K562 (cell line): ENCODE results near the gene ERN1. TPM values are rescaled to one million over a fixed set of nuclear protein-coding genes. Genes with fewer than 3 reads are reported as not detected.

ENCODE experiments used
- ARHGAP35 ChIP-seq: fragments of 450-650 bp; IDR thresholded peaks from 2 replicates; pipeline ENCODE4 v1.6.1; 2018; ENCODE audit not compliant: partially characterized antibody
- BHLHE40 ChIP-seq: IDR thresholded peaks from 2 replicates; pipeline ENCODE4 v1.6.1; 2011; ENCODE audit warnings: low read length, improper control_type of control experiment
- ERF ChIP-seq: fragments of 450-650 bp; formaldehyde crosslinking; IDR thresholded peaks from 2 replicates; pipeline ENCODE4 v1.4.0; 2020; ENCODE audit warnings: mild to moderate bottlenecking, mixed read lengths
- ESRRA ChIP-seq: fragments of 450-650 bp; IDR thresholded peaks from 2 replicates; pipeline ENCODE4 v1.6.1; 2014; ENCODE audit warnings: low read depth, mild to moderate bottlenecking, moderate library complexity, borderline replicate concordance
- FOXA3 ChIP-seq, 2 experiments: fragments of 450-650 bp in 1 of 2; sonication (generic) in 1 of 2; formaldehyde crosslinking; IDR thresholded peaks in 1 of 2; conservative IDR thresholded peaks in 1 of 2; 2 replicates each; pipeline versions ENCODE4 v1.4.0 to v1.8.0; 2020 to 2022; ENCODE audit warnings: mild to moderate bottlenecking in 2 of 2, missing genetic modification reagents in 1 of 2
- FOXM1 ChIP-seq, 2 experiments: fragments of 450-650 bp in 1 of 2; sonication (generic) in 1 of 2; formaldehyde crosslinking in 1 of 2; IDR thresholded peaks; 2 replicates each; pipeline versions ENCODE4 v1.6.1 to v1.9.0; 2017 to 2022; ENCODE audit warnings: low read depth in 2 of 2, mild to moderate bottlenecking in 2 of 2, missing genetic modification reagents in 1 of 2, moderate library complexity in 1 of 2
- ILF3 ChIP-seq: fragments of 450-650 bp; IDR thresholded peaks from 2 replicates; pipeline ENCODE4 v1.6.1; 2018; ENCODE audit warnings: antibody characterized with exemption, mild to moderate bottlenecking, moderate library complexity, borderline replicate concordance
- ILK ChIP-seq: fragments of 450-650 bp; IDR thresholded peaks from 2 replicates; pipeline ENCODE4 v1.6.1; 2016; ENCODE audit warnings: missing genetic modification characterization, low read depth, mild to moderate bottlenecking, missing compliant biosample characterization, moderate library complexity, borderline replicate concordance
- MAFG ChIP-seq: fragments of 450-650 bp; conservative IDR thresholded peaks from 2 replicates; pipeline ENCODE4 v1.6.1; 2016; ENCODE audit warnings: missing genetic modification characterization, missing compliant biosample characterization
- NCOA6 ChIP-seq: fragments of 450-650 bp; IDR thresholded peaks from 2 replicates; pipeline ENCODE4 v1.6.1; 2017; ENCODE audit warnings: mild to moderate bottlenecking
- NFRKB ChIP-seq: fragments of 450-650 bp; IDR thresholded peaks from 2 replicates; pipeline ENCODE4 v1.6.1; 2016; ENCODE audit warnings: low read depth
- OTX1 ChIP-seq: fragments of 450-650 bp; formaldehyde crosslinking; IDR thresholded peaks from 2 replicates; pipeline ENCODE4 v1.4.0; 2022; ENCODE audit warnings: mild to moderate bottlenecking
- PHF8 ChIP-seq: fragments of 200-600 bp; sonication (generic); IDR thresholded peaks from 2 replicates; pipeline ENCODE4 v1.6.1; 2012; ENCODE audit warnings: mixed run types, mild to moderate bottlenecking, inconsistent platforms, low read length, moderate library complexity, borderline replicate concordance
- POLR2B ChIP-seq: fragments of 450-650 bp; IDR thresholded peaks from 2 replicates; pipeline ENCODE4 v1.6.1; 2018; ENCODE audit warnings: low read depth; ENCODE audit not compliant: partially characterized antibody
- SAFB2 ChIP-seq: fragments of 200-400 bp; formaldehyde crosslinking; IDR thresholded peaks from 2 replicates; pipeline ENCODE4 v1.6.1; 2018; ENCODE audit warnings: borderline replicate concordance, low read length, low read depth, moderate library complexity; ENCODE audit not compliant: severe bottlenecking
- TCF3 ChIP-seq: sonication (generic); formaldehyde crosslinking; IDR thresholded peaks from 2 replicates; pipeline ENCODE4 v1.4.0; 2020; ENCODE audit warnings: mild to moderate bottlenecking, missing genetic modification reagents
- ZBTB2 ChIP-seq: fragments of 450-650 bp; IDR thresholded peaks from 2 replicates; pipeline ENCODE4 v1.6.1; 2016; ENCODE audit warnings: antibody characterized with exemption
- ZNF274 ChIP-seq: IDR thresholded peaks from 2 replicates; pipeline ENCODE4 v1.6.1; 2011; ENCODE audit warnings: low read depth, mild to moderate bottlenecking, low read length, moderate library complexity, borderline replicate concordance
- ZNF280B ChIP-seq: fragments of 250-450 bp; sonication (Bioruptor Pico); IDR thresholded peaks from 2 replicates; pipeline ENCODE4 v1.5.1; 2021; ENCODE audit warnings: mild to moderate bottlenecking
- ZNF655 ChIP-seq: fragments of 250-450 bp; sonication (Bioruptor Pico); IDR thresholded peaks from 2 replicates; pipeline ENCODE4 v1.5.0; 2021
- ZNF696 ChIP-seq: fragments of 250-450 bp; sonication (Bioruptor Pico); conservative IDR thresholded peaks from 2 replicates; pipeline ENCODE4 v1.4.0; 2020; ENCODE audit warnings: mild to moderate bottlenecking, moderate library complexity
- ZNF75A ChIP-seq: fragments of 450-650 bp; formaldehyde crosslinking; IDR thresholded peaks from 2 replicates; pipeline ENCODE4 v1.4.0; 2020; ENCODE audit warnings: mild to moderate bottlenecking
- polyA plus RNA-seq, 8 experiments: library from polyadenylated mRNA; depleted of rRNA in 4 of 8; stranded (reverse) in 5 of 8; unstranded in 3 of 8; fragments of >200 nt; fragmentation: Nextera tagmentation in 2 of 8; fragmentation: Illumina TruSeq in 1 of 8; extraction: Ambion mirVana in 2 of 8; extraction: Trizol in 1 of 8; gene quantifications; 2 replicates each; pipeline versions ENCODE4 v1.2.1 to v1.2.3, GENCODE V29; 2011 to 2014; ENCODE audit warnings: inconsistent platforms in 1 of 8, missing spikeins in 1 of 8
- total RNA-seq, 7 experiments: library from RNA; depleted of rRNA in 6 of 7; stranded (reverse); fragments of >200 nt in 6 of 7; fragmentation: Illumina TruSeq in 2 of 7; extraction: Trizol in 2 of 7; gene quantifications; 2 replicates each; pipeline versions ENCODE4 v1.2.1 to v1.2.3, GENCODE V29; 2011 to 2021; ENCODE audit warnings: low replicate concordance in 1 of 7
- TF ChIP-seq, protein P1 (sequence below): sonication (generic); formaldehyde crosslinking; IDR thresholded peaks from 2 replicates; pipeline ENCODE4 v1.8.0; 2022; ENCODE audit warnings: mild to moderate bottlenecking, low read depth, missing genetic modification reagents

The ERN1 gene
- total and polyA plus RNA-seq, 9 of the 15 experiments (the other 6 are each of a cell fraction or from before 2014, with no cell fraction given) = 2.1 to 22.5 (median 7.3) TPM

- TF ChIP-seq, protein P1, sequence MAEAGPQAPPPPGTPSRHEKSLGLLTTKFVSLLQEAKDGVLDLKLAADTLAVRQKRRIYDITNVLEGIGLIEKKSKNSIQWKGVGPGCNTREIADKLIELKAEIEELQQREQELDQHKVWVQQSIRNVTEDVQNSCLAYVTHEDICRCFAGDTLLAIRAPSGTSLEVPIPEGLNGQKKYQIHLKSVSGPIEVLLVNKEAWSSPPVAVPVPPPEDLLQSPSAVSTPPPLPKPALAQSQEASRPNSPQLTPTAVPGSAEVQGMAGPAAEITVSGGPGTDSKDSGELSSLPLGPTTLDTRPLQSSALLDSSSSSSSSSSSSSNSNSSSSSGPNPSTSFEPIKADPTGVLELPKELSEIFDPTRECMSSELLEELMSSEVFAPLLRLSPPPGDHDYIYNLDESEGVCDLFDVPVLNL = no peak
- TF ChIP-seq ZBTB2 (no peak), ZNF280B (CRISPR knock-in tag) (no peak), BHLHE40 (peak; percentile 77), ILK (tag) (no peak), POLR2B (peak; percentile 99), ERF (CRISPR knock-in tag) (no peak), ZNF75A (CRISPR knock-in tag) (no peak), ILF3 (peak; percentile 87; the same call in 1 of the 2 replicates), ZNF655 (CRISPR knock-in tag) (peak; percentile 18; the same call in 1 of the 2 replicates), TCF3 (CRISPR knock-in tag) (peak; percentile 8; the same call in 1 of the 2 replicates), PHF8 (peak; percentile 98), ARHGAP35 (no peak), ZNF696 (CRISPR knock-in tag) (no peak), OTX1 (CRISPR knock-in tag) (0 out of 2 replicates have a peak, but pooled peaks have one; percentile 51), NFRKB (peak; percentile 56), ZNF274 (no peak), ESRRA (peak; percentile 18; the same call in 1 of the 2 replicates), FOXM1 (IDR thresholded peaks at IDR 0.05; ENCODE audit: low read depth) (0 out of 2 replicates have a peak, but pooled peaks have one; percentile 45), FOXM1 (CRISPR knock-in tag; IDR thresholded peaks at IDR 0.05; ENCODE audit: low read depth) (peak; percentile 94; the same call in 1 of the 2 replicates), SAFB2 (no peak), FOXA3 (CRISPR knock-in tag; conservative IDR thresholded peaks at IDR 0.05 in 1 of 2, IDR thresholded peaks at IDR 0.05 in 1 of 2) (peak in 1 of 2 experiments; percentile 47; a peak in 2 of 4 replicates), NCOA6 (no peak), MAFG (no peak)
These were observed 15.9 kb upstream of the ERN1 start (continued) for GRCh38 chr17:64145751-64146417.
